GM23338 (cell line): ENCODE data around the gene NAA80. TPM values are rescaled to one million over a fixed set of nuclear protein-coding genes. Genes with fewer than 3 reads are reported as not detected.

Experiments
- ATAC-seq: fragments of 200-7000 bp; cut with Tn5 transposase; 3 replicates; pipeline ENCODE4 v1.9.1; 2020
- DNase-seq: peaks from one replicate; pipeline ENCODE4 v3.0.0-alpha.2; 2015; ENCODE audit warnings: low spot score
- H2AFZ ChIP-seq: fragments of 200-600 bp; sonication (generic); 2 replicates; pipeline ENCODE4 v1.8.0; 2016; ENCODE audit warnings: antibody characterized with exemption, mild to moderate bottlenecking, moderate library complexity
- H3F3A ChIP-seq: fragments of 200-600 bp; sonication (generic); replicated peaks from 2 replicates; pipeline ENCODE4 v1.8.0; 2017; ENCODE audit warnings: antibody characterized with exemption, mixed run types, low read depth
- H3K27ac ChIP-seq: fragments of 200-600 bp; sonication (generic); 2 replicates; pipeline ENCODE4 v1.6.1; 2016; ENCODE audit warnings: low read depth
- H3K27me3 ChIP-seq: fragments of 200-600 bp; sonication (generic); 2 replicates; pipeline ENCODE4 v1.8.0; 2016; ENCODE audit warnings: mild to moderate bottlenecking, mixed run types, moderate library complexity; ENCODE audit not compliant: insufficient read depth
- H3K36me3 ChIP-seq: fragments of 200-600 bp; sonication (generic); 2 replicates; pipeline ENCODE4 v1.8.0; 2016; ENCODE audit warnings: mild to moderate bottlenecking; ENCODE audit not compliant: insufficient read depth
- H3K4me1 ChIP-seq: fragments of 200-600 bp; sonication (generic); 2 replicates; pipeline ENCODE4 v1.8.0; 2016; ENCODE audit warnings: mild to moderate bottlenecking, moderate library complexity; ENCODE audit not compliant: insufficient read depth
- H3K4me2 ChIP-seq: fragments of 200-600 bp; sonication (generic); 2 replicates; pipeline ENCODE4 v1.7.1; 2017; ENCODE audit warnings: mixed run types
- H3K4me3 ChIP-seq: fragments of 200-600 bp; sonication (generic); 2 replicates; pipeline ENCODE4 v1.6.1; 2016; ENCODE audit warnings: mixed run types
- H3K79me2 ChIP-seq: fragments of 200-600 bp; sonication (generic); replicated peaks from 2 replicates; pipeline ENCODE4 v1.8.0; 2017; ENCODE audit warnings: mild to moderate bottlenecking; ENCODE audit not compliant: insufficient read depth
- H3K9me2 ChIP-seq: fragments of 200-600 bp; sonication (generic); 2 replicates; pipeline ENCODE4 v1.8.0; 2017; ENCODE audit not compliant: insufficient read depth
- H4K20me1 ChIP-seq: fragments of 200-600 bp; sonication (generic); replicated peaks from 2 replicates; pipeline ENCODE4 v1.8.0; 2017; ENCODE audit warnings: mild to moderate bottlenecking; ENCODE audit not compliant: insufficient read depth
- H3K27ac Mint-ChIP-seq: 2 replicates; pipeline ENCODE4 v1.8.0; 2020; ENCODE audit warnings: inconsistent platforms, mild to moderate bottlenecking, moderate library complexity, mixed read lengths
- H3K27me3 Mint-ChIP-seq: 3 replicates; pipeline ENCODE4 v1.8.0; 2022; ENCODE audit warnings: low read depth, mild to moderate bottlenecking, moderate library complexity, mixed read lengths, inconsistent platforms; ENCODE audit not compliant: insufficient read depth, poor library complexity
- H3K36me3 Mint-ChIP-seq: 3 replicates; pipeline ENCODE4 v1.8.0; 2021; ENCODE audit warnings: low read depth, mild to moderate bottlenecking, inconsistent platforms, moderate library complexity, mixed read lengths
- H3K4me1 Mint-ChIP-seq: 3 replicates; pipeline ENCODE4 v1.8.0; 2020; ENCODE audit warnings: mild to moderate bottlenecking, inconsistent platforms, mixed read lengths
- H3K4me3 Mint-ChIP-seq: 3 replicates; pipeline ENCODE4 v1.8.0; 2021; ENCODE audit warnings: moderate library complexity, mild to moderate bottlenecking, inconsistent platforms, mixed read lengths
- H3K9me3 Mint-ChIP-seq: 3 replicates; pipeline ENCODE4 v1.8.0; 2020; ENCODE audit warnings: moderate library complexity, mild to moderate bottlenecking, inconsistent platforms, mixed read lengths
- CREB1 ChIP-seq: fragments of 250-450 bp; sonication (Bioruptor Pico); IDR thresholded peaks from 2 replicates; pipeline ENCODE4 v1.5.0; 2020; ENCODE audit warnings: low read depth, mild to moderate bottlenecking, moderate library complexity
- EZH2 ChIP-seq: fragments of 200-600 bp; sonication (generic); IDR thresholded peaks from one replicate; pipeline ENCODE4 v1.8.0; 2017; ENCODE audit warnings: antibody characterized with exemption, mild to moderate bottlenecking, low read depth; ENCODE audit not compliant: unreplicated experiment
- POLR2AphosphoS5 ChIP-seq: IDR thresholded peaks from 2 replicates; pipeline ENCODE4 v1.6.1; 2016; ENCODE audit warnings: antibody characterized with exemption, low read depth
- polyA plus RNA-seq: library from polyadenylated mRNA; unstranded; fragments of >200 nt; fragmentation: Nextera tagmentation; extraction: Ambion mirVana; gene quantifications from 2 replicates; pipeline ENCODE4 v1.2.1, GENCODE V29; 2016
- total RNA-seq: library from RNA; depleted of rRNA; stranded (reverse); fragments of >200 nt; shearing (Covaris generic); gene quantifications from 2 replicates; pipeline ENCODE4 v1.2.3, GENCODE V29; 2014
- TF ChIP-seq, protein P1 (sequence below): fragments of 250-450 bp; sonication (Bioruptor Pico); IDR thresholded peaks from 2 replicates; pipeline ENCODE4 v1.5.0; 2020; ENCODE audit warnings: mild to moderate bottlenecking, moderate library complexity

NAA80 gene
- total and polyA plus RNA-seq, 2 experiments from 2014 or later = 12.1 to 16.7 TPM

GRCh38 chr3:50255251-50255615, 44.0 kb downstream of the NAA80 start (continued):
- TF ChIP-seq, protein P1, sequence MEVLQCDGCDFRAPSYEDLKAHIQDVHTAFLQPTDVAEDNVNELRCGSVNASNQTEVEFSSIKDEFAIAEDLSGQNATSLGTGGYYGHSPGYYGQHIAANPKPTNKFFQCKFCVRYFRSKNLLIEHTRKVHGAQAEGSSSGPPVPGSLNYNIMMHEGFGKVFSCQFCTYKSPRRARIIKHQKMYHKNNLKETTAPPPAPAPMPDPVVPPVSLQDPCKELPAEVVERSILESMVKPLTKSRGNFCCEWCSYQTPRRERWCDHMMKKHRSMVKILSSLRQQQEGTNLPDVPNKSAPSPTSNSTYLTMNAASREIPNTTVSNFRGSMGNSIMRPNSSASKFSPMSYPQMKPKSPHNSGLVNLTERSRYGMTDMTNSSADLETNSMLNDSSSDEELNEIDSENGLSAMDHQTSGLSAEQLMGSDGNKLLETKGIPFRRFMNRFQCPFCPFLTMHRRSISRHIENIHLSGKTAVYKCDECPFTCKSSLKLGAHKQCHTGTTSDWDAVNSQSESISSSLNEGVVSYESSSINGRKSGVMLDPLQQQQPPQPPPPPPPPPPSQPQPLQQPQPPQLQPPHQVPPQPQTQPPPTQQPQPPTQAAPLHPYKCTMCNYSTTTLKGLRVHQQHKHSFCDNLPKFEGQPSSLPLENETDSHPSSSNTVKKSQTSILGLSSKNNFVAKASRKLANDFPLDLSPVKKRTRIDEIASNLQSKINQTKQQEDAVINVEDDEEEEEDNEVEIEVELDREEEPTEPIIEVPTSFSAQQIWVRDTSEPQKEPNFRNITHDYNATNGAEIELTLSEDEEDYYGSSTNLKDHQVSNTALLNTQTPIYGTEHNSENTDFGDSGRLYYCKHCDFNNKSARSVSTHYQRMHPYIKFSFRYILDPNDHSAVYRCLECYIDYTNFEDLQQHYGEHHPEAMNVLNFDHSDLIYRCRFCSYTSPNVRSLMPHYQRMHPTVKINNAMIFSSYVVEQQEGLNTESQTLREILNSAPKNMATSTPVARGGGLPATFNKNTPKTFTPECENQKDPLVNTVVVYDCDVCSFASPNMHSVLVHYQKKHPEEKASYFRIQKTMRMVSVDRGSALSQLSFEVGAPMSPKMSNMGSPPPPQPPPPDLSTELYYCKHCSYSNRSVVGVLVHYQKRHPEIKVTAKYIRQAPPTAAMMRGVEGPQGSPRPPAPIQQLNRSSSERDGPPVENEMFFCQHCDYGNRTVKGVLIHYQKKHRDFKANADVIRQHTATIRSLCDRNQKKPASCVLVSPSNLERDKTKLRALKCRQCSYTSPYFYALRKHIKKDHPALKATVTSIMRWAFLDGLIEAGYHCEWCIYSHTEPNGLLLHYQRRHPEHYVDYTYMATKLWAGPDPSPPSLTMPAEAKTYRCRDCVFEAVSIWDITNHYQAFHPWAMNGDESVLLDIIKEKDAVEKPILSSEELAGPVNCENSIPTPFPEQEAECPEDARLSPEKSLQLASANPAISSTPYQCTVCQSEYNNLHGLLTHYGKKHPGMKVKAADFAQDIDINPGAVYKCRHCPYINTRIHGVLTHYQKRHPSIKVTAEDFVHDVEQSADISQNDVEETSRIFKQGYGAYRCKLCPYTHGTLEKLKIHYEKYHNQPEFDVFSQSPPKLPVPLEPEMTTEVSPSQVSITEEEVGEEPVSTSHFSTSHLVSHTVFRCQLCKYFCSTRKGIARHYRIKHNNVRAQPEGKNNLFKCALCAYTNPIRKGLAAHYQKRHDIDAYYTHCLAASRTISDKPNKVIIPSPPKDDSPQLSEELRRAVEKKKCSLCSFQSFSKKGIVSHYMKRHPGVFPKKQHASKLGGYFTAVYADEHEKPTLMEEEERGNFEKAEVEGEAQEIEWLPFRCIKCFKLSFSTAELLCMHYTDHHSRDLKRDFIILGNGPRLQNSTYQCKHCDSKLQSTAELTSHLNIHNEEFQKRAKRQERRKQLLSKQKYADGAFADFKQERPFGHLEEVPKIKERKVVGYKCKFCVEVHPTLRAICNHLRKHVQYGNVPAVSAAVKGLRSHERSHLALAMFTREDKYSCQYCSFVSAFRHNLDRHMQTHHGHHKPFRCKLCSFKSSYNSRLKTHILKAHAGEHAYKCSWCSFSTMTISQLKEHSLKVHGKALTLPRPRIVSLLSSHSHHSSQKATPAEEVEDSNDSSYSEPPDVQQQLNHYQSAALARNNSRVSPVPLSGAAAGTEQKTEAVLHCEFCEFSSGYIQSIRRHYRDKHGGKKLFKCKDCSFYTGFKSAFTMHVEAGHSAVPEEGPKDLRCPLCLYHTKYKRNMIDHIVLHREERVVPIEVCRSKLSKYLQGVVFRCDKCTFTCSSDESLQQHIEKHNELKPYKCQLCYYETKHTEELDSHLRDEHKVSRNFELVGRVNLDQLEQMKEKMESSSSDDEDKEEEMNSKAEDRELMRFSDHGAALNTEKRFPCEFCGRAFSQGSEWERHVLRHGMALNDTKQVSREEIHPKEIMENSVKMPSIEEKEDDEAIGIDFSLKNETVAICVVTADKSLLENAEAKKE (CRISPR knock-in tag) = no peak
- TF ChIP-seq CREB1 (CRISPR knock-in tag) (no peak), EZH2 (no peak)

GRCh38 chr3:50254577-50255250, 44.5 kb downstream of the NAA80 start:
- Histone ChIP-seq H3K9me2 (no peaks in the 10 kb centered on the region), H3K4me1 (peaks cover 6% of the 10 kb centered on the region; the same call in 1 of the 2 replicates), H4K20me1 (peaks cover 18% of the 10 kb centered on the region; the same call in 1 of the 2 replicates), H2AFZ (no peak overlapping the region), H3K27me3 (no peaks in the 10 kb centered on the region), H3K27ac (peak overlapping the region; percentile 50; the same call in 1 of the 2 replicates), H3K36me3 (peaks cover 14% of the 10 kb centered on the region), H3K79me2 (peaks cover 15% of the 10 kb centered on the region), H3F3A (peaks cover 22% of the 10 kb centered on the region), H3K4me2 (no peak overlapping the region), H3K4me3 (no peak overlapping the region)
- Mint-ChIP-seq H3K27ac (peak overlapping the region; percentile 75), H3K27me3 (peaks cover 14% of the 10 kb centered on the region), H3K4me3 (no peak overlapping the region), H3K9me3 (no peaks in the 10 kb centered on the region; the same call in 2 of the 3 replicates), H3K4me1 (peaks cover 25% of the 10 kb centered on the region), H3K36me3 (peaks cover 55% of the 10 kb centered on the region)
- DNase-seq = peak; percentile 60
- ATAC-seq = no peak
- TF ChIP-seq POLR2AphosphoS5 (no peak), EZH2 (no peak)
